Thyroid gland (tissue), 4 donors: Measurements from ENCODE around the gene F2RL2. TPM values are rescaled to one million over a fixed set of nuclear protein-coding genes. Genes with fewer than 3 reads are reported as not detected.

Experiments used
- DNase-seq, 2 donors: peaks; one replicate each; pipeline ENCODE4 v3.0.0-alpha.2; 2019
- H3K27ac ChIP-seq, 3 donors: fragments of 200-600 bp; sonication (generic); 1 replicate in 2 of 3; 2 replicates in 1 of 3; pipeline ENCODE4 v1.5.1; 2016 to 2019; ENCODE audit warnings: mild to moderate bottlenecking in 1 of 3, moderate library complexity in 1 of 3
- H3K27me3 ChIP-seq: fragments of 200-600 bp; sonication (generic); one replicate; pipeline ENCODE4 v1.5.1; 2019
- H3K36me3 ChIP-seq, 2 donors: fragments of 200-600 bp; sonication (generic); one replicate each; pipeline ENCODE4 v1.5.1; 2016 to 2019
- H3K4me1 ChIP-seq, 2 donors: fragments of 200-600 bp; sonication (generic); one replicate each; pipeline ENCODE4 v1.5.1; 2017 to 2019
- H3K4me3 ChIP-seq, 3 donors: fragments of 200-600 bp; sonication (generic); replicated peaks in 1 of 3; 1 replicate in 2 of 3; 2 replicates in 1 of 3; pipeline ENCODE4 v1.5.1; 2016; ENCODE audit warnings: mild to moderate bottlenecking in 1 of 3
- H3K9me3 ChIP-seq: fragments of 200-600 bp; sonication (generic); one replicate; pipeline ENCODE4 v1.5.1; 2017
- CTCF ChIP-seq, 6 experiments: fragments of 200-600 bp in 3 of 6; fragments of 450-650 bp in 3 of 6; sonication (generic) in 3 of 6; IDR thresholded peaks; one replicate each; pipeline ENCODE4 v1.5.1; 2016 to 2019; ENCODE audit warnings: antibody characterized with exemption in 6 of 6, mild to moderate bottlenecking in 2 of 6, inconsistent platforms in 1 of 6, moderate library complexity in 1 of 6
- POLR2A ChIP-seq, 2 donors: fragments of 450-650 bp; IDR thresholded peaks; one replicate each; pipeline ENCODE4 v1.6.1; 2017; ENCODE audit warnings: antibody characterized with exemption in 2 of 2, mild to moderate bottlenecking in 2 of 2, moderate library complexity in 1 of 2
- whole genome bisulfite sequencing, 2 donors: methylation state at CpG; one replicate each; pipeline ENCODE4 v1.1.5; 2017; 5-methylcytosine and 5-hydroxymethylcytosine counted together
- intact Hi-C: fragments of 100-400 bp; cut with DNase I; formaldehyde crosslinking; loops from one replicate; pipeline ENCODE4 v1.15.1; 2023
- total RNA-seq, 4 donors: library from RNA; depleted of rRNA; stranded (reverse); fragments of >200 nt; gene quantifications; one replicate each; pipeline ENCODE4 v1.2.3, GENCODE V29; 2016

The F2RL2 gene
- total RNA-seq, result under 1 TPM; 0.13 to 0.73 (median 0.33) TPM

- H3K27ac ChIP-seq, result no peak within 1 kb of the TSS
- no peaks in the 10 kb centered on the region for H3K9me3 ChIP-seq
- no peaks in the 10 kb centered on the region for H3K36me3 ChIP-seq
- TF ChIP-seq CTCF (IDR thresholded peaks at IDR 0.05) (no peak), POLR2A (IDR thresholded peaks at IDR 0.05) (no peak)
- no peaks in the 10 kb centered on the region for H3K27me3 ChIP-seq
- 18 to 26% methylated on average over 7 of the region's 7 CpGs for WGBS, 2 donors
- no peaks in the 10 kb centered on the region for H3K4me1 ChIP-seq
- no peak within 1 kb of the TSS for H3K4me3 ChIP-seq
- peak; percentile 42 to 65 for DNase-seq
- intact Hi-C loops, result no loop called here
Observed at GRCh38 chr5:76622973-76623596, at the start of gene F2RL2. Gene F2RL2 (minus strand): TSS chr5:76623403. CDS start chr5:76623230, 173 bp downstream.

- no peak overlapping the region for H3K4me3 ChIP-seq
- H3K36me3 ChIP-seq, result no peaks in the 10 kb centered on the region
- no peaks in the 10 kb centered on the region for H3K27me3 ChIP-seq
- WGBS, 2 donors, result 77 to 88% methylated on average over 2 of the region's 2 CpGs
- H3K27ac ChIP-seq, result no peak overlapping the region
- intact Hi-C loops, result no loop called here
- no peak for DNase-seq
- no peak for TF ChIP-seq POLR2A (IDR thresholded peaks at IDR 0.05)
- TF ChIP-seq CTCF (IDR thresholded peaks at IDR 0.05), result no peak
- no peaks in the 10 kb centered on the region for H3K9me3 ChIP-seq
- no peaks in the 10 kb centered on the region for H3K4me1 ChIP-seq
Observed at GRCh38 chr5:76672242-76672641, 49.0 kb upstream of the F2RL2 start.

- Histone ChIP-seq H3K9me3 (no peaks in the 10 kb centered on the region), H3K27me3 (no peaks in the 10 kb centered on the region), H3K27ac (no peak overlapping the region), H3K36me3 (no peaks in the 10 kb centered on the region), H3K4me3 (no peak overlapping the region), H3K4me1 (no peaks in the 10 kb centered on the region)
- intact Hi-C loops, result no loop called here
- WGBS, 2 donors, result 86 to 92% methylated on average over 3 of the region's 3 CpGs
- DNase-seq, result no peak
- TF ChIP-seq POLR2A (IDR thresholded peaks at IDR 0.05) (no peak), CTCF (IDR thresholded peaks at IDR 0.05) (no peak)
Observed at GRCh38 chr5:76670508-76670907, 47.3 kb upstream of the F2RL2 start.

- no peak for DNase-seq
- H3K4me3 ChIP-seq, result no peak overlapping the region
- no peaks in the 10 kb centered on the region for H3K36me3 ChIP-seq
- WGBS, 2 donors, result 94 to 97% methylated on average over 5 of the region's 5 CpGs
- no peak overlapping the region for H3K27ac ChIP-seq
- H3K9me3 ChIP-seq, result no peaks in the 10 kb centered on the region
- H3K27me3 ChIP-seq, result no peaks in the 10 kb centered on the region
- intact Hi-C loops, result no loop called here
- H3K4me1 ChIP-seq, result no peaks in the 10 kb centered on the region
- TF ChIP-seq POLR2A (IDR thresholded peaks at IDR 0.05), result no peak
- no peak for TF ChIP-seq CTCF (IDR thresholded peaks at IDR 0.05)
Observed at GRCh38 chr5:76669245-76669644, 46.0 kb upstream of the F2RL2 start.

GRCh38 chr5:76667495-76667894 is 44.3 kb upstream of the F2RL2 start:
- Histone ChIP-seq H3K36me3 (no peaks in the 10 kb centered on the region), H3K9me3 (no peaks in the 10 kb centered on the region), H3K27ac (no peak overlapping the region), H3K4me3 (no peak overlapping the region), H3K27me3 (no peaks in the 10 kb centered on the region), H3K4me1 (no peaks in the 10 kb centered on the region)
- TF ChIP-seq CTCF (IDR thresholded peaks at IDR 0.05) (no peak), POLR2A (IDR thresholded peaks at IDR 0.05) (no peak)
- 85 to 86% methylated on average over 2 of the region's 2 CpGs for WGBS, 2 donors
- DNase-seq, result no peak
- intact Hi-C loops, result no loop called here
